MCF 10A (cell line): ENCODE data around the gene AXL. TPM values are rescaled to one million over a fixed set of nuclear protein-coding genes. Genes with fewer than 3 reads are reported as not detected.

Experiments
- BruUV-seq: library from RNA; stranded (reverse); fragments of 400-500 nt; replicated peaks from 2 replicates; lab custom pipeline; 2021; lab: Mats Ljungman, UMichigan
- CTCF ChIA-PET: fragments of 300-600 bp; sonication (Branson Sonifier 250); formaldehyde crosslinking; extraction: SDS; loops from one replicate; lab custom pipeline; 2021; ENCODE audit warnings: antibody characterized with exemption, inconsistent platforms; lab: Yijun Ruan, JAX
- POLR2A ChIA-PET: fragments of 300-600, 350-650 bp; sonication (Branson Sonifier 250); formaldehyde crosslinking; extraction: SDS; loops from one replicate; lab custom pipeline; 2020; ENCODE audit warnings: antibody characterized with exemption, inconsistent platforms; lab: Yijun Ruan, JAX
- DNase-seq: peaks from one replicate; pipeline ENCODE4 v3.0.0-alpha.2; 2018; ENCODE audit not compliant: unreplicated experiment
- H3K27ac Mint-ChIP-seq: one replicate; pipeline ENCODE4 v1.8.0; 2022; ENCODE audit warnings: mild to moderate bottlenecking, low read depth, mixed read lengths; ENCODE audit not compliant: unreplicated experiment
- H3K27me3 Mint-ChIP-seq: one replicate; pipeline ENCODE4 v1.8.0; 2022; ENCODE audit warnings: mixed read lengths; ENCODE audit not compliant: insufficient read depth, unreplicated experiment
- H3K36me3 Mint-ChIP-seq: one replicate; pipeline ENCODE4 v1.8.0; 2022; ENCODE audit warnings: mild to moderate bottlenecking, moderate library complexity, mixed read lengths; ENCODE audit not compliant: insufficient read depth, unreplicated experiment
- H3K4me1 Mint-ChIP-seq: one replicate; pipeline ENCODE4 v1.8.0; 2022; ENCODE audit warnings: mixed read lengths; ENCODE audit not compliant: insufficient read depth, unreplicated experiment
- H3K4me3 Mint-ChIP-seq: one replicate; pipeline ENCODE4 v1.8.0; 2022; ENCODE audit warnings: mild to moderate bottlenecking, moderate library complexity, mixed read lengths; ENCODE audit not compliant: unreplicated experiment
- H3K9me3 Mint-ChIP-seq: one replicate; pipeline ENCODE4 v1.8.0; 2022; ENCODE audit warnings: mixed read lengths; ENCODE audit not compliant: unreplicated experiment
- CTCF ChIP-seq: fragments of 200-600 bp; IDR thresholded peaks from one replicate; pipeline ENCODE4 v1.8.0; 2022; ENCODE audit warnings: antibody characterized with exemption, mild to moderate bottlenecking; ENCODE audit not compliant: unreplicated experiment
- intact Hi-C: fragments of 100-400 bp; cut with micrococcal nuclease; formaldehyde crosslinking; loops from 2 replicates; pipeline ENCODE4 v1.14.1; 2022
- total RNA-seq: library from RNA; stranded (reverse); gene quantifications from 2 replicates; pipeline ENCODE4 v1.2.3, GENCODE V29; 2022

AXL gene
- total RNA-seq, 1 experiment from 2014 or later = 165 TPM

GRCh38 chr19:41235480-41235879 is 16.5 kb downstream of the AXL start:
- TF ChIP-seq CTCF = no peak
- Mint-ChIP-seq H3K4me3 (no peak overlapping the region), H3K4me1 (no peaks in the 10 kb centered on the region), H3K27ac (no peak overlapping the region), H3K9me3 (peaks cover 7% of the 10 kb centered on the region), H3K27me3 (no peaks in the 10 kb centered on the region), H3K36me3 (peaks cover 25% of the 10 kb centered on the region)
- POLR2A ChIA-PET = no interaction called here
- CTCF ChIA-PET = interaction anchor here (1.1 kb wide), 1 partner anchor 17 kb away, joined by 3 read pairs; the partner anchor contains the start of gene AXL
- no peak for DNase-seq
- BruUV-seq = no TSS peak
- intact Hi-C loops = no loop called here

- no peak for TF ChIP-seq CTCF
- Mint-ChIP-seq H3K27me3 (no peaks in the 10 kb centered on the region), H3K4me3 (no peak overlapping the region), H3K9me3 (peaks cover 7% of the 10 kb centered on the region), H3K4me1 (no peaks in the 10 kb centered on the region), H3K36me3 (peaks cover 18% of the 10 kb centered on the region), H3K27ac (no peak overlapping the region)
- POLR2A ChIA-PET = interaction anchor here (1.5 to 1.8 kb wide), 2 partner anchors 20 to 24 kb away, joined by 3 to 6 read pairs; partner anchors contain the start of gene AXL
- intact Hi-C loops = no loop called here
- no TSS peak for BruUV-seq
- CTCF ChIA-PET = interaction anchor here (1.0 kb wide), 1 partner anchor 26 kb away, joined by 3 read pairs; the partner anchor contains the start of gene HNRNPUL1
- no peak for DNase-seq
Measured at GRCh38 chr19:41238244-41238643, 19.2 kb downstream of the AXL start.

DNA sequence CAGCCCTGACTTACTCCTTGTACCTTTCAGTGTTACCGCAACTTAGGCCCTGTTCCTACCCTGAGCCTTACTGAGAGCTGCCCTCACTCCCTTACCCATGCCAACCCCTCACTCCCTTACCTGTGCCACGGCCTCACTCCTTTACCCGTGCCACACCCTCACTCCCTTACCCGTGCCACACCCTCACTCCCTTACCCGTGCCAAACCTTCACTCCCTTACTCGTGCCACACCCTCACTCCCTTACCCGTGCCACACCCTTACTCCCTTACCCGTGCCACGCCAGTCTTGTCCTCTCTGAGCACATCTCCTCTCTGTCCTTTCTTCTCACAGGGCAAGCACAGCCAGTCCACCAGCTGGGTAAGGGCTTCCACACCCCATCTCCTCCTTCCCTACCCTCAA is 20.3 kb downstream of the AXL start:
- intact Hi-C loops = no loop called here
- BruUV-seq = no TSS peak
- DNase-seq = peak; percentile 24
- no peak overlapping the region for H3K4me3 Mint-ChIP-seq
- no peaks in the 10 kb centered on the region for H3K27me3 Mint-ChIP-seq
- ChIA-PET CTCF (interaction anchor here (1.0 kb wide), 1 partner anchor 25 kb away, joined by 3 read pairs; the partner anchor contains the start of gene HNRNPUL1), POLR2A (interaction anchor here (0.8 to 1.8 kb wide), 3 partner anchors 10 to 21 kb away, joined by 3 to 6 read pairs (median 3); partner anchors contain the start of gene AXL)
- H3K4me1 Mint-ChIP-seq = no peaks in the 10 kb centered on the region
- H3K36me3 Mint-ChIP-seq = peaks cover 9% of the 10 kb centered on the region
- peaks cover 7% of the 10 kb centered on the region for H3K9me3 Mint-ChIP-seq
- TF ChIP-seq CTCF = no peak
- no peak overlapping the region for H3K27ac Mint-ChIP-seq

DNA sequence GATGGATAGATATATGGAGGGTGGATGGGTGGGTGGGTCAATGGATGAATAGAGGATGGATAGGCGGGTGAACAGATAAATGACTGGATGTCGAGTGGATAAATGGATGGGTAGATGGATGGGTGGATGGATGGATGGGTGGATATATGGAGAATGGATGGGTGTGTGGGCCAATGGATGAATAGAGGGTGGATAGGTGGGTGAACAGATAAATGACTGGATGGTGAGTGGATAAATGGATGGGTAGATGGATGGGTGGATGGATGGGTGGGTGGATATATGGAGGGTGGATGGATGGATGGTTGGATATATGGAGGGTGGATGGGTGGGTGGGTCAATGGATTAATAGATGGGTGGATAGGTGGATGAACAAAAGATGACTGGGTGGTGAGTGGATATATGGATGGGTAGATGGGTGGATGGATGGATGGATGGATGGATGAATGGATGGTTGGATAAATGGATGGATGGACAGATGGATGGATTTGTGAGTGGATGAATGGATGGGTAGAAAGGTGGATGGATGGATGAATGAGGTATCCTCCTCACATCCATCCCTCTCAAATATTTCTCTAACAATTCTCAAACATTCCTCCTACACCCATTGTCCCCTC is 21.0 kb downstream of the AXL start:
- no peak for TF ChIP-seq CTCF
- Mint-ChIP-seq H3K27ac (no peak overlapping the region), H3K4me3 (no peak overlapping the region), H3K36me3 (peaks cover 14% of the 10 kb centered on the region), H3K27me3 (no peaks in the 10 kb centered on the region), H3K4me1 (no peaks in the 10 kb centered on the region), H3K9me3 (peaks cover 7% of the 10 kb centered on the region)
- ChIA-PET POLR2A (no interaction called here), CTCF (no interaction called here)
- BruUV-seq = no TSS peak
- no peak for DNase-seq
- intact Hi-C loops = no loop called here
